Measurements from ENCODE around the gene ZNF532. TPM values are rescaled to one million over a fixed set of nuclear protein-coding genes. Genes with fewer than 3 reads are reported as not detected.

ZNF532 gene
- total and polyA plus RNA-seq, 4 experiments from 2014 or later, result 1.1 to 9.2 (median 7.8) TPM; not detected in 1

- Histone ChIP-seq H3K9me3 (ENCODE audit: control insufficient read depth in 1 of 2, low read length in 2 of 2) (no peaks in the 10 kb centered on the region), H3K27ac (ENCODE audit: low read depth, low read length) (no peak overlapping the region)
- peaks cover 18 to 30% of the 10 kb centered on the region in 2 donors for H3K27me3 Mint-ChIP-seq
Observed at GRCh38 chr18:58858591-58859468, 5.8 kb upstream of the ZNF532 start.

GRCh38 chr18:58859907-58860306, 4.8 kb upstream of the ZNF532 start:
- H3K9me3 ChIP-seq (ENCODE audit: control insufficient read depth in 1 of 2, low read length in 2 of 2), result no peaks in the 10 kb centered on the region
- H3K36me3 ChIP-seq (ENCODE audit: insufficient read depth, low read length), result no peaks in the 10 kb centered on the region
- no peak for DNase-seq
- no peak overlapping the region for H3K4me3 ChIP-seq (ENCODE audit: low read length in 2 of 2)
- no peak overlapping the region for H3K27ac Mint-ChIP-seq
- peaks cover 9% of the 10 kb centered on the region for H3K27me3 ChIP-seq (ENCODE audit: insufficient read depth, low read length)
- peaks cover 22 to 35% of the 10 kb centered on the region in 2 donors for H3K27me3 Mint-ChIP-seq
- H3K4me1 ChIP-seq (ENCODE audit: insufficient read depth, low read length), result peaks cover 8% of the 10 kb centered on the region
- CTCF ChIA-PET (ENCODE audit: partially characterized antibody), result no interaction called here
- peaks cover 9 to 23% (median 16%) of the 10 kb centered on the region in 4 donors for H3K4me1 Mint-ChIP-seq
- no peaks in the 10 kb centered on the region for H3K9me3 Mint-ChIP-seq
- POLR2A ChIA-PET (ENCODE audit: partially characterized antibody), result no interaction called here
- no peaks in the 10 kb centered on the region for H3K36me3 Mint-ChIP-seq
- H3K27ac ChIP-seq (ENCODE audit: low read depth, low read length), result no peak overlapping the region
- intact Hi-C loops (cut with micrococcal nuclease), result no loop called here
- H3K4me3 Mint-ChIP-seq, result no peak overlapping the region

More at GRCh38 chr18:58858591-58859468, 5.8 kb upstream of the ZNF532 start:
- H3K27me3 ChIP-seq (ENCODE audit: insufficient read depth, low read length), result peaks cover 9% of the 10 kb centered on the region
- peaks cover 4 to 15% (median 11%) of the 10 kb centered on the region in 4 donors for H3K4me1 Mint-ChIP-seq
- H3K36me3 Mint-ChIP-seq, result no peaks in the 10 kb centered on the region
- peaks cover 8% of the 10 kb centered on the region for H3K4me1 ChIP-seq (ENCODE audit: insufficient read depth, low read length)
- H3K4me3 ChIP-seq (ENCODE audit: low read length in 2 of 2), result no peak overlapping the region
- intact Hi-C loops (cut with micrococcal nuclease), result no loop called here
- no peak for DNase-seq
- peak overlapping the region in 2 of 7 donors; percentile 26 to 33 for H3K27ac Mint-ChIP-seq
- no peaks in the 10 kb centered on the region for H3K9me3 Mint-ChIP-seq
- H3K36me3 ChIP-seq (ENCODE audit: insufficient read depth, low read length), result no peaks in the 10 kb centered on the region
- H3K4me3 Mint-ChIP-seq, result no peak overlapping the region
- ChIA-PET POLR2A (ENCODE audit: partially characterized antibody) (no interaction called here), CTCF (ENCODE audit: partially characterized antibody) (no interaction called here)

DNA sequence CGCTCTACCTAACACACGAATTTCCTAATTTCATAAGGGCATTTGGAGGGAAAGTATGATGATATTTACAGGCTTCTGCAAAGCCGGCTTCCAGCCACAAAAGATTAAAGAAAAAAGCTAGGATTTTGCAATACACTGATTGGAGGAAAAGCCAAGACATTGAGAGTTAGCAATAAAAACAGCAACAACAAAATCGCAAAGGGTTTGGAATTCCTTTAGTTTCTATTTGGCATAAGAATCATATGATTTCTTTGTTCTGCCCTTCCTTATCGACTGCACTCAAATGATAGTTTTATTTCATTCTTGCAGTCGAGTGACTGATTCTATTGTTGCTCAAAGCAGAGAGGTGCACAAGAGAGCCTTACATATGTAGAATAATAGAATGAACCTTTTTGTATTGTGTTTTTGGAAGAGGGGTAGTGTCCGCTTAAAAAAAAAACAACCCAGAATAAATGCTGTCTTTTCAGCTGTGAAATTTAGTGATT, 3.9 kb upstream of the ZNF532 start:
- ChIA-PET CTCF (ENCODE audit: partially characterized antibody) (no interaction called here), POLR2A (ENCODE audit: partially characterized antibody) (no interaction called here)
- no peak overlapping the region for H3K4me3 ChIP-seq (ENCODE audit: low read length in 2 of 2)
- H3K27ac ChIP-seq (ENCODE audit: low read depth, low read length), result no peak overlapping the region
- peaks cover 9% of the 10 kb centered on the region for H3K27me3 ChIP-seq (ENCODE audit: insufficient read depth, low read length)
- Mint-ChIP-seq H3K4me1 (peaks cover 9 to 32% (median 17%) of the 10 kb centered on the region in 4 donors), H3K36me3 (peaks cover 0 to 2% of the 10 kb centered on the region in 2 donors), H3K4me3 (no peak overlapping the region), H3K27ac (no peak overlapping the region), H3K9me3 (no peaks in the 10 kb centered on the region), H3K27me3 (peaks cover 26 to 36% of the 10 kb centered on the region in 2 donors)
- H3K4me1 ChIP-seq (ENCODE audit: insufficient read depth, low read length), result peaks cover 8% of the 10 kb centered on the region
- no peaks in the 10 kb centered on the region for H3K9me3 ChIP-seq (ENCODE audit: control insufficient read depth in 1 of 2, low read length in 2 of 2)
- no peaks in the 10 kb centered on the region for H3K36me3 ChIP-seq (ENCODE audit: insufficient read depth, low read length)
- intact Hi-C loops (cut with micrococcal nuclease), result no loop called here
- DNase-seq, result no peak

- ChIA-PET POLR2A (ENCODE audit: partially characterized antibody) (no interaction called here), CTCF (ENCODE audit: partially characterized antibody) (no interaction called here)
- Mint-ChIP-seq H3K27ac (no peak overlapping the region), H3K4me1 (peaks cover 9 to 34% (median 17%) of the 10 kb centered on the region in 4 donors), H3K9me3 (no peaks in the 10 kb centered on the region), H3K4me3 (peak overlapping the region in 1 of 8 donors; percentile 13), H3K36me3 (peaks cover 0 to 6% of the 10 kb centered on the region in 2 donors), H3K27me3 (peaks cover 30 to 38% of the 10 kb centered on the region in 2 donors)
- H3K27ac ChIP-seq (ENCODE audit: low read depth, low read length), result no peak overlapping the region
- peaks cover 8% of the 10 kb centered on the region for H3K4me1 ChIP-seq (ENCODE audit: insufficient read depth, low read length)
- no peaks in the 10 kb centered on the region for H3K9me3 ChIP-seq (ENCODE audit: control insufficient read depth in 1 of 2, low read length in 2 of 2)
- H3K4me3 ChIP-seq (ENCODE audit: low read length in 2 of 2), result no peak overlapping the region
- no peak for DNase-seq
- H3K36me3 ChIP-seq (ENCODE audit: insufficient read depth, low read length), result no peaks in the 10 kb centered on the region
- H3K27me3 ChIP-seq (ENCODE audit: insufficient read depth, low read length), result peaks cover 9% of the 10 kb centered on the region
- intact Hi-C loops (cut with micrococcal nuclease), result no loop called here
Observed at GRCh38 chr18:58861353-58861752, 3.3 kb upstream of the ZNF532 start.

DNA sequence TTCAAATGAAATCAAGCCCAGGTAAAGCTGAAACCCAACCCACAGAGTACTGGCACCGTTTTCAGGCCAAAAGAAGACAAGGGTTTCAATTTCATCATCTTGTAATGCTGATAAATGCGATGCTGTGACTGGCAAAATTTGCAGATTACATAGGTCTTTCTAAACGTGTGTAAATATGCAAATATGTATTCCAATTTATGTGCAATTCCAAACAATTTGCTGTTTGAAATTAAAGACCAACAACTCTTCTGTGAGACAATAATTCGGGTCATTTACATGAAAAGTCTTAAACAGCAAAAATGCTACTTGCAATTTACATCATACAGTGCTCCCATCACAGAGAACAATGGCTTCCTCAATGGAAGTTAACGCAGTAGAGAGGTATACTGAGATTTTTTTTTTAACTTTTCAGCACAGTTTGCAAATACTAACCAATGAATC, 2.8 kb upstream of the ZNF532 start:
- peaks cover 9% of the 10 kb centered on the region for H3K27me3 ChIP-seq (ENCODE audit: insufficient read depth, low read length)
- H3K27ac Mint-ChIP-seq, result no peak overlapping the region
- no peak overlapping the region for H3K27ac ChIP-seq (ENCODE audit: low read depth, low read length)
- H3K36me3 ChIP-seq (ENCODE audit: insufficient read depth, low read length), result no peaks in the 10 kb centered on the region
- no peaks in the 10 kb centered on the region for H3K9me3 ChIP-seq (ENCODE audit: control insufficient read depth in 1 of 2, low read length in 2 of 2)
- POLR2A ChIA-PET (ENCODE audit: partially characterized antibody), result no interaction called here
- intact Hi-C loops (cut with micrococcal nuclease), result no loop called here
- H3K4me3 ChIP-seq (ENCODE audit: low read length in 2 of 2), result no peak overlapping the region
- H3K4me1 Mint-ChIP-seq, result peaks cover 9 to 34% (median 17%) of the 10 kb centered on the region in 4 donors
- no peak overlapping the region for H3K4me3 Mint-ChIP-seq
- peaks cover 32 to 41% of the 10 kb centered on the region in 2 donors for H3K27me3 Mint-ChIP-seq
- peaks cover 0 to 6% of the 10 kb centered on the region in 2 donors for H3K36me3 Mint-ChIP-seq
- H3K4me1 ChIP-seq (ENCODE audit: insufficient read depth, low read length), result peaks cover 8% of the 10 kb centered on the region
- no peaks in the 10 kb centered on the region for H3K9me3 Mint-ChIP-seq
- CTCF ChIA-PET (ENCODE audit: partially characterized antibody), result no interaction called here
- no peak for DNase-seq

- Mint-ChIP-seq H3K9me3 (no peaks in the 10 kb centered on the region), H3K27ac (peak overlapping the region in 6 of 7 donors; percentile 58 to 90 (median 78)), H3K27me3 (peaks cover 30 to 39% of the 10 kb centered on the region in 2 donors), H3K4me1 (peaks cover 9 to 34% (median 17%) of the 10 kb centered on the region in 4 donors), H3K4me3 (peak overlapping the region; percentile 60 to 93 (median 77)), H3K36me3 (peaks cover 0 to 6% of the 10 kb centered on the region in 2 donors)
- CTCF ChIA-PET (ENCODE audit: partially characterized antibody), result no interaction called here
- intact Hi-C loops (cut with micrococcal nuclease), result no loop called here
- POLR2A ChIA-PET (ENCODE audit: partially characterized antibody), result no interaction called here
- DNase-seq, result no peak
- Histone ChIP-seq H3K4me1 (ENCODE audit: insufficient read depth, low read length) (peaks cover 8% of the 10 kb centered on the region), H3K27me3 (ENCODE audit: insufficient read depth, low read length) (peaks cover 9% of the 10 kb centered on the region), H3K27ac (ENCODE audit: low read depth, low read length) (peak overlapping the region; percentile 6), H3K36me3 (ENCODE audit: insufficient read depth, low read length) (no peaks in the 10 kb centered on the region), H3K9me3 (ENCODE audit: control insufficient read depth in 1 of 2, low read length in 2 of 2) (no peaks in the 10 kb centered on the region), H3K4me3 (ENCODE audit: low read length in 2 of 2) (no peak overlapping the region)
Observed at GRCh38 chr18:58862356-58862755, 2.3 kb upstream of the ZNF532 start.

DNA sequence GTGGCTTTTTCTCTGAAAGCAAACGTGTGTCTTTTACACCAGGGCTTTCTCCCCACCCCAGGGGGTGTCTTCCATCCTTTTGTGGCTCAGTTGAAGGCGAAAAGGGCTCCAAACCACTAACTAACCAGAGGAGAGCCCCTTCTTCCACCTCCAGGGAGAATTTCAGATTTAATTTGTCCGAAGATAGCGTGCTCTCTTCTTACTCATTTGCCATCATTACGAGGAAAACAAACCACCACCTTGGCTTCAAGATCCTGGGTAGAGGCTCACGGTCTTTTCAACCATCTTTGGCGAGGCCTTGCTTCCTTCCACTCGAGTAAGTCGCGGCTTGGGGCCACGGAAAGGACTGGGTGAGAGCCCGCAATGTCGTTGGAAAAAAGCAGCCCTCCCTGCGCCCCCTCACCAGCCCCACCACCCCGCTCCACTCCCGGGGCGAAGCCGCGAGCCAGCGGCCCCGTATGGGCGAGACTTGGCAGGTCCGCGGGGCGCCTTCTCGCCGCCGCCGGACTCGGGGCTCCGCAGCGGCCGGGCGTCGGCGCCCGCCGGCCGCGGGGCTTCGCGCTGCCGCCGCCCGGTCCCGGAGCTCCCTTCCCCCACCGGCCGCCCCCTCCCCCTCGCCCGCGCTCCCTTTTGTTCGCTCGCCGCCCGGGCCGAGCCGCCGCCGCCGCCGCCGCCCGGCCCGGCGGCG, 1.7 kb upstream of the ZNF532 start:
- Histone ChIP-seq H3K36me3 (ENCODE audit: insufficient read depth, low read length) (no peaks in the 10 kb centered on the region), H3K9me3 (ENCODE audit: control insufficient read depth in 1 of 2, low read length in 2 of 2) (no peaks in the 10 kb centered on the region), H3K27ac (ENCODE audit: low read depth, low read length) (peak overlapping the region; percentile 6), H3K27me3 (ENCODE audit: insufficient read depth, low read length) (peaks cover 9% of the 10 kb centered on the region), H3K4me1 (ENCODE audit: insufficient read depth, low read length) (peaks cover 8% of the 10 kb centered on the region), H3K4me3 (ENCODE audit: low read length in 2 of 2) (no peak overlapping the region)
- ChIA-PET POLR2A (ENCODE audit: partially characterized antibody) (no interaction called here), CTCF (ENCODE audit: partially characterized antibody) (no interaction called here)
- Mint-ChIP-seq H3K36me3 (peaks cover 0 to 6% of the 10 kb centered on the region in 2 donors), H3K27ac (peak overlapping the region in 6 of 7 donors; percentile 58 to 90 (median 78)), H3K27me3 (peaks cover 33 to 42% of the 10 kb centered on the region in 2 donors), H3K4me1 (peaks cover 9 to 34% (median 17%) of the 10 kb centered on the region in 4 donors), H3K4me3 (peak overlapping the region; percentile 60 to 93 (median 77)), H3K9me3 (peaks cover 0 to 4% (median 0%) of the 10 kb centered on the region in 8 donors)
- DNase-seq, result peak; percentile 21 to 40 (median 31)
- intact Hi-C loops (cut with micrococcal nuclease), result no loop called here

All from CD4-positive, alpha-beta memory T cell (primary cell).